GM12878 (cell line): Measurements from ENCODE around the gene PRKCB.

ENCODE experiments used
- CHD4 ChIP-seq: fragments of 200-600 bp; sonication (generic); IDR thresholded peaks from 2 replicates; pipeline ENCODE4 v1.6.1; 2016; ENCODE audit warnings: mild to moderate bottlenecking
- EZH2 ChIP-seq: IDR thresholded peaks from 2 replicates; pipeline ENCODE4 v1.6.1; 2012; ENCODE audit warnings: low read depth, mild to moderate bottlenecking, control low read depth, inconsistent platforms, low read length, borderline replicate concordance; ENCODE audit not compliant: control insufficient read depth
- KLF5 ChIP-seq: fragments of 450-650 bp; IDR thresholded peaks from 2 replicates; pipeline ENCODE4 v1.6.1; 2014; ENCODE audit warnings: mild to moderate bottlenecking; ENCODE audit not compliant: partially characterized antibody
- POLR2A ChIP-seq: IDR thresholded peaks from 2 replicates; pipeline ENCODE4 v1.6.1; 2011; ENCODE audit warnings: low read depth, mild to moderate bottlenecking, low read length
- SMC3 ChIP-seq: IDR thresholded peaks from 2 replicates; pipeline ENCODE4 v1.6.1; 2011; ENCODE audit warnings: low read length, improper control_type of control experiment, borderline replicate concordance
- SP1 ChIP-seq: IDR thresholded peaks from one replicate; pipeline ENCODE4 v1.6.1; 2011; ENCODE audit warnings: low read depth, low read length
- TARDBP ChIP-seq: IDR thresholded peaks from 2 replicates; pipeline ENCODE4 v1.6.1; 2016; ENCODE audit warnings: borderline replicate concordance
- TF ChIP-seq, protein P1 (sequence below), 3 experiments: IDR thresholded peaks in 2 of 3; conservative IDR thresholded peaks in 1 of 3; 2 replicates each; pipeline ENCODE4 v1.5.1; 2011; ENCODE audit warnings: low read depth in 3 of 3, low read length in 3 of 3, mild to moderate bottlenecking in 3 of 3, control low read depth in 2 of 3, moderate library complexity in 2 of 3, inconsistent platforms in 1 of 3, mixed read lengths in 1 of 3; ENCODE audit not compliant: control insufficient read depth in 2 of 3, insufficient read depth in 1 of 3; ENCODE audit errors: extremely low read depth in 1 of 3
- TF ChIP-seq, protein P2 (sequence below): IDR thresholded peaks from 2 replicates; pipeline ENCODE4 v1.6.1; 2012; ENCODE audit warnings: low read length, inconsistent platforms
- TF ChIP-seq, protein P3 (sequence below): IDR thresholded peaks from 2 replicates; pipeline ENCODE4 v1.6.1; 2011; ENCODE audit warnings: low read depth, mild to moderate bottlenecking, low read length, moderate library complexity, borderline replicate concordance; ENCODE audit errors: extremely low read depth
- TF ChIP-seq, protein P4 (sequence below): IDR thresholded peaks from 2 replicates; pipeline ENCODE4 v1.6.1; 2012; ENCODE audit warnings: low read depth, low read length, improper control_type of control experiment
- TF ChIP-seq, protein P5 (sequence below): fragments of 450-650 bp; IDR thresholded peaks from 2 replicates; pipeline ENCODE4 v1.6.1; 2017; ENCODE audit warnings: mild to moderate bottlenecking
- TF ChIP-seq, protein P6 (sequence below): IDR thresholded peaks from 2 replicates; pipeline ENCODE4 v1.6.1; 2012; ENCODE audit warnings: mild to moderate bottlenecking, low read depth, low read length

DNA sequence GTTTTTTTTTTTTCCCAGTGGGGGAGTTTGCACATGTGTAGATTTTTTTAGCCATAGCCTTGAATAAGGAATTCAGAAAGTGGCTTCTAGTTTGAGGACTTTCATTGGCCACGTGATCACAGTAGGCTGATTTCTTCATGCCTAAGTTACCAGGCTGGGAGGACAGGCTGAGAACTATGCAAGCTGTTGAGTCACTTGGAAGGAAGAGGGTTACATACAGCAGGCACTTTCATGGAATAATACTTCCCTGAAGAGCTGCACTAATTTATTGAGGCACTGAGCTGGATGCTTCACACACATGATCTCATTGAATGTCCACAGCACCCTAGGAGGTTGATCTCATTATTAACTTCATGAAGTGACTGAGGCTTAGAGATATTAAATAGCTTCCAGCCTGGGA lies 22.8 kb downstream of the PRKCB start:
- TF ChIP-seq EZH2 = no peak
- TF ChIP-seq, protein P1, sequence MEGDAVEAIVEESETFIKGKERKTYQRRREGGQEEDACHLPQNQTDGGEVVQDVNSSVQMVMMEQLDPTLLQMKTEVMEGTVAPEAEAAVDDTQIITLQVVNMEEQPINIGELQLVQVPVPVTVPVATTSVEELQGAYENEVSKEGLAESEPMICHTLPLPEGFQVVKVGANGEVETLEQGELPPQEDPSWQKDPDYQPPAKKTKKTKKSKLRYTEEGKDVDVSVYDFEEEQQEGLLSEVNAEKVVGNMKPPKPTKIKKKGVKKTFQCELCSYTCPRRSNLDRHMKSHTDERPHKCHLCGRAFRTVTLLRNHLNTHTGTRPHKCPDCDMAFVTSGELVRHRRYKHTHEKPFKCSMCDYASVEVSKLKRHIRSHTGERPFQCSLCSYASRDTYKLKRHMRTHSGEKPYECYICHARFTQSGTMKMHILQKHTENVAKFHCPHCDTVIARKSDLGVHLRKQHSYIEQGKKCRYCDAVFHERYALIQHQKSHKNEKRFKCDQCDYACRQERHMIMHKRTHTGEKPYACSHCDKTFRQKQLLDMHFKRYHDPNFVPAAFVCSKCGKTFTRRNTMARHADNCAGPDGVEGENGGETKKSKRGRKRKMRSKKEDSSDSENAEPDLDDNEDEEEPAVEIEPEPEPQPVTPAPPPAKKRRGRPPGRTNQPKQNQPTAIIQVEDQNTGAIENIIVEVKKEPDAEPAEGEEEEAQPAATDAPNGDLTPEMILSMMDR (IDR thresholded peaks at IDR 0.05 in 2 of 3, conservative IDR thresholded peaks at IDR 0.05 in 1 of 3; ENCODE audit: control insufficient read depth in 2 of 3, extremely low read depth in 1 of 3, insufficient read depth in 1 of 3, low read depth in 3 of 3, low read length in 3 of 3) = no peak
- TF ChIP-seq POLR2A = no peak
- TF ChIP-seq SMC3 = no peak
- TF ChIP-seq, protein P2, sequence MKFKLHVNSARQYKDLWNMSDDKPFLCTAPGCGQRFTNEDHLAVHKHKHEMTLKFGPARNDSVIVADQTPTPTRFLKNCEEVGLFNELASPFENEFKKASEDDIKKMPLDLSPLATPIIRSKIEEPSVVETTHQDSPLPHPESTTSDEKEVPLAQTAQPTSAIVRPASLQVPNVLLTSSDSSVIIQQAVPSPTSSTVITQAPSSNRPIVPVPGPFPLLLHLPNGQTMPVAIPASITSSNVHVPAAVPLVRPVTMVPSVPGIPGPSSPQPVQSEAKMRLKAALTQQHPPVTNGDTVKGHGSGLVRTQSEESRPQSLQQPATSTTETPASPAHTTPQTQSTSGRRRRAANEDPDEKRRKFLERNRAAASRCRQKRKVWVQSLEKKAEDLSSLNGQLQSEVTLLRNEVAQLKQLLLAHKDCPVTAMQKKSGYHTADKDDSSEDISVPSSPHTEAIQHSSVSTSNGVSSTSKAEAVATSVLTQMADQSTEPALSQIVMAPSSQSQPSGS = no peak
- TF ChIP-seq CHD4 = no peak
- TF ChIP-seq, protein P3, sequence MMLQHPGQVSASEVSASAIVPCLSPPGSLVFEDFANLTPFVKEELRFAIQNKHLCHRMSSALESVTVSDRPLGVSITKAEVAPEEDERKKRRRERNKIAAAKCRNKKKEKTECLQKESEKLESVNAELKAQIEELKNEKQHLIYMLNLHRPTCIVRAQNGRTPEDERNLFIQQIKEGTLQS = no peak
- TF ChIP-seq, protein P4, sequence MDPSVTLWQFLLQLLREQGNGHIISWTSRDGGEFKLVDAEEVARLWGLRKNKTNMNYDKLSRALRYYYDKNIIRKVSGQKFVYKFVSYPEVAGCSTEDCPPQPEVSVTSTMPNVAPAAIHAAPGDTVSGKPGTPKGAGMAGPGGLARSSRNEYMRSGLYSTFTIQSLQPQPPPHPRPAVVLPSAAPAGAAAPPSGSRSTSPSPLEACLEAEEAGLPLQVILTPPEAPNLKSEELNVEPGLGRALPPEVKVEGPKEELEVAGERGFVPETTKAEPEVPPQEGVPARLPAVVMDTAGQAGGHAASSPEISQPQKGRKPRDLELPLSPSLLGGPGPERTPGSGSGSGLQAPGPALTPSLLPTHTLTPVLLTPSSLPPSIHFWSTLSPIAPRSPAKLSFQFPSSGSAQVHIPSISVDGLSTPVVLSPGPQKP = no peak
- TF ChIP-seq, protein P5, sequence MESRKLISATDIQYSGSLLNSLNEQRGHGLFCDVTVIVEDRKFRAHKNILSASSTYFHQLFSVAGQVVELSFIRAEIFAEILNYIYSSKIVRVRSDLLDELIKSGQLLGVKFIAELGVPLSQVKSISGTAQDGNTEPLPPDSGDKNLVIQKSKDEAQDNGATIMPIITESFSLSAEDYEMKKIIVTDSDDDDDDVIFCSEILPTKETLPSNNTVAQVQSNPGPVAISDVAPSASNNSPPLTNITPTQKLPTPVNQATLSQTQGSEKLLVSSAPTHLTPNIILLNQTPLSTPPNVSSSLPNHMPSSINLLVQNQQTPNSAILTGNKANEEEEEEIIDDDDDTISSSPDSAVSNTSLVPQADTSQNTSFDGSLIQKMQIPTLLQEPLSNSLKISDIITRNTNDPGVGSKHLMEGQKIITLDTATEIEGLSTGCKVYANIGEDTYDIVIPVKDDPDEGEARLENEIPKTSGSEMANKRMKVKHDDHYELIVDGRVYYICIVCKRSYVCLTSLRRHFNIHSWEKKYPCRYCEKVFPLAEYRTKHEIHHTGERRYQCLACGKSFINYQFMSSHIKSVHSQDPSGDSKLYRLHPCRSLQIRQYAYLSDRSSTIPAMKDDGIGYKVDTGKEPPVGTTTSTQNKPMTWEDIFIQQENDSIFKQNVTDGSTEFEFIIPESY = no peak
- TF ChIP-seq TARDBP = no peak
- TF ChIP-seq SP1 = no peak
- TF ChIP-seq KLF5 = no peak
- TF ChIP-seq, protein P6, sequence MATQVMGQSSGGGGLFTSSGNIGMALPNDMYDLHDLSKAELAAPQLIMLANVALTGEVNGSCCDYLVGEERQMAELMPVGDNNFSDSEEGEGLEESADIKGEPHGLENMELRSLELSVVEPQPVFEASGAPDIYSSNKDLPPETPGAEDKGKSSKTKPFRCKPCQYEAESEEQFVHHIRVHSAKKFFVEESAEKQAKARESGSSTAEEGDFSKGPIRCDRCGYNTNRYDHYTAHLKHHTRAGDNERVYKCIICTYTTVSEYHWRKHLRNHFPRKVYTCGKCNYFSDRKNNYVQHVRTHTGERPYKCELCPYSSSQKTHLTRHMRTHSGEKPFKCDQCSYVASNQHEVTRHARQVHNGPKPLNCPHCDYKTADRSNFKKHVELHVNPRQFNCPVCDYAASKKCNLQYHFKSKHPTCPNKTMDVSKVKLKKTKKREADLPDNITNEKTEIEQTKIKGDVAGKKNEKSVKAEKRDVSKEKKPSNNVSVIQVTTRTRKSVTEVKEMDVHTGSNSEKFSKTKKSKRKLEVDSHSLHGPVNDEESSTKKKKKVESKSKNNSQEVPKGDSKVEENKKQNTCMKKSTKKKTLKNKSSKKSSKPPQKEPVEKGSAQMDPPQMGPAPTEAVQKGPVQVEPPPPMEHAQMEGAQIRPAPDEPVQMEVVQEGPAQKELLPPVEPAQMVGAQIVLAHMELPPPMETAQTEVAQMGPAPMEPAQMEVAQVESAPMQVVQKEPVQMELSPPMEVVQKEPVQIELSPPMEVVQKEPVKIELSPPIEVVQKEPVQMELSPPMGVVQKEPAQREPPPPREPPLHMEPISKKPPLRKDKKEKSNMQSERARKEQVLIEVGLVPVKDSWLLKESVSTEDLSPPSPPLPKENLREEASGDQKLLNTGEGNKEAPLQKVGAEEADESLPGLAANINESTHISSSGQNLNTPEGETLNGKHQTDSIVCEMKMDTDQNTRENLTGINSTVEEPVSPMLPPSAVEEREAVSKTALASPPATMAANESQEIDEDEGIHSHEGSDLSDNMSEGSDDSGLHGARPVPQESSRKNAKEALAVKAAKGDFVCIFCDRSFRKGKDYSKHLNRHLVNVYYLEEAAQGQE = no peak
